HCEC 1CT (cell line): Measurements from ENCODE around the gene DNMT1.
A peak's percentile ranks its signal among the peaks of the same experiment; 100 is the strongest.
"Not testable (repeated sequence)": the region's sequence is repeated elsewhere in the genome, so short reads cannot be mapped to it uniquely, and the experiment has no call there.

Experiments
- DNase-seq: peaks from one replicate; pipeline ENCODE4 v3.0.0-alpha.2; 2017

The DNMT1 gene

DNA sequence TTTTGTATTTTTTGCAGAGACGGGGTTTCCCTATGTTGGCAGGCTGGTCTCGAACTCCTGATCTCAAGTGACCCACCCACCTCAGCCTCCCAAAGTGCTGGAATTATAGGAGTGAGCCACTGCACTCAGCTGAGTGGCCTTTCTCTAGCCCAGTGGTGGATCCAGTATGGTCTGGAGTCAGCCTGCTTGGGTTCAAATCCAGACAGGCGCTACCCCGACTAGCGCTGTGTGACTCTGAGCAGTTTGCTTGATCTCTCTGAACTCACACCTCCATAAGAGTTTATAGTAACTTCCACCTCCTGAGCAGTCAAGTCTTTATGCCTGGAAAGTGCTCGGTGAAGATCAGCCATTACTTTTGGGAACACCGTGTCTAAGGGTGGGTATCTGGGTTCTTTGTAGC lies 25.9 kb upstream of the DNMT1 start:
- DNase-seq: no peak

DNA sequence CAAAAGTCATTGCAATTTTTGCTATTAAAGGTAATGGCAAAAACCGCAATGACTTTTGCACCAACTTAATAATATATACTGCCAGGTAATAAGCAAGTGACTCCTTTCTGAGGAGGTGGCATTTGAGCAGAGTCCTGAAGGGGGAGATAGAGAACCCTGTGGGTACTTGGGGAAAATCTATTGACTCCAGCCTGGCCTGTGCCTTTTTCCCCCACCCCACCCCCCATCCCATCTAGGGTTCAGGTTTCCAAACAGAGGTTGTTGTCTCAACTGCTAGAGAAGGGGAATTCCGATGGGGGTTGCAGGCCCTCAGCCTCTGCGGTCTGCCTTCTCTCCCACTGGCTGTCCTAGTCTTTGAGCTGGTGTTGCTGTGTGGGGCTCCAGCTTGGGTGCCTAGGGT lies 24.9 kb upstream of the DNMT1 start:
- no peak for DNase-seq

DNA sequence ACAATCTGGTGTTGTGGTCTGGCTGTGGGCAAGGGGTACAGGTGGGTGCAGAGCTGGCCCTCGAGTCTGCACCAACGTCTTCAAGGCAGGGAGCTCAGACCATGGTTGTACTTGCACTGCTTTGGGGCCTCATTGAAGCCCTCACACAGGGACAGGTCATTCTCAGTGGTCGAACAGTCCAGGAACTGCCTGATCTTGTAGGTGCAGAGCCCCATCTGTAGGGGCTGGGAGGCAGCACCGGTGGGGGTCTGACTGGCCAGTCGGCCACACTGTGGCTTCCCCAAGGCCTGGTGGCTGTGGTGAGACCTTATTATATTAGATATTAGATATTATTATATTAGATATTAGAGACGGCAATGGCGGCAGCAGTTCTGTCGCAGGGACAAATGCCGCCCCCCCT lies 22.3 kb upstream of the DNMT1 start:
- DNase-seq: no peak

DNA sequence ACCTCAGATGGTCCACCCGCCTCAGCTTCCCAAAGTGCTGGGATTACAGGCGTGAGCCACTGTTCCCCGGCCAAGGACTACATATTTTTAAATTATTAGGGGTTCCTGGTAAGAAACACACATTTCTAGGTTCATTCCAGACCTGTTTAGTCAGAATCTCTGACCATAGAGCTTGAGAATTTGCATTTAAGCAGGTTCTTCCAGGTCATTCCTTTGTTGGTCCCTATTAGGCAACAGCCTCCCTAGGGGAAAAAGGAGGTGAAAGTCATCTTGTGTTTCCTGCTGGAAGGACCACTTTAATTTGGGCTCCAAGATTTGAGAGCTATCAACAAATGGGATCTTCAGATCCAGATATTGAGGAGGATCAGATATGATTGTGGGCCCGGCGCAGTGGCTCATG lies 20.0 kb upstream of the DNMT1 start:
- DNase-seq: peak; percentile 54

DNA sequence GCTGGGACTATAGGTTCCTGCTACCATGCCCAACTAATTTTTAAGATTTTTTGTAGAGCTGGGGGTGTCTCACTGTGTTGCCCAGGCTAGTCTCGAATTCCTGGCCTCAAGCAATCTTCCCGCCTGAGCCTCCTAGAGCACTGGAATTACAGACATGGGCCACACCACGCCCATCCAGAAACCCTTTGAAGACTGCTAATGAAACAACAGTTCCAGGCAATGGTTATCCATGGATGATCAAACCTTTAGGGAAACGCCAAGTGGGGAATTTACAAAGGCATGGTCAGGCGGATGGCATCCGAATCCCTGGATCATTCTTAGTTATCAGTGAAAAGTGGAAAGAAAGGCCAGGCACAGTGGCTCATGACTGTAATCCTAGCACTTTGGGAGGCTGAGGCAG lies 16.9 kb upstream of the DNMT1 start:
- no peak for DNase-seq

DNA sequence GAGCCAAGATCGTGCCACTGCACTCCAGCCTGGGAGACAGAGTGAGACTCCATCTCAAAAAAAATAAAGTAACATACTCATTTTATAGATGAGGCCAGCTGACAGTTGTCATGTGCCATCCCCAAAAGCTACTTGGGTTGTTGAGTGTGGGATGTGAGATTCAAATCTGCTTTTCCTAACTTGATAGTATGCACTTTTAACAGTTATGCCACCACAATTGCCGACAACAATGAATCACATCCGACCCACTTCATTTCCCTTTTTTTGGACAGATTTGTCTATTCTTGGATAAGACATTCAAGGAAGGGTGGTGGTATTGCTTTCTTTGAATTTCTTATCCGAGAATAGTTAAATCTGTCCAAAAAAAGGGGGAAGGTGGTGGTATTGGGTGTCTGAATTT lies 16.3 kb upstream of the DNMT1 start:
- DNase-seq: no peak

DNA sequence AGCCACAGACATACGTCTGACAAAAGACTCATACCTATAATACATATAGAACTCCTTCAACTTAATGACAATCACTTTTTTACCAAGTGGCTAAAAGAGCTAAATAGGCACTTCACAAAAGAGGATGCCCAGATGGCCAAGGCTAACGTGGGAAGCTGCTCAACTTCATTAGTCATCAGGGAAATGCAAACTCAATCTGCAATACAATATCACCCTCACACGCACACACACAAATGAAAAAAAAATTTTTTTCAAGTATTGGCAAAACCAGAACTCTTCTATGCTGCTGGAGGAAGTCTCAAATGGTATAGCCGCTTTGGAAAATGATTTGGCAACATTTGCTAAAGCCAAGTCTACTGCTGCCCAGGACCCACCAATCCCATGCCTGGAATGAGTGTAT lies 14.6 kb upstream of the DNMT1 start:
- peak; percentile 71 for DNase-seq

DNA sequence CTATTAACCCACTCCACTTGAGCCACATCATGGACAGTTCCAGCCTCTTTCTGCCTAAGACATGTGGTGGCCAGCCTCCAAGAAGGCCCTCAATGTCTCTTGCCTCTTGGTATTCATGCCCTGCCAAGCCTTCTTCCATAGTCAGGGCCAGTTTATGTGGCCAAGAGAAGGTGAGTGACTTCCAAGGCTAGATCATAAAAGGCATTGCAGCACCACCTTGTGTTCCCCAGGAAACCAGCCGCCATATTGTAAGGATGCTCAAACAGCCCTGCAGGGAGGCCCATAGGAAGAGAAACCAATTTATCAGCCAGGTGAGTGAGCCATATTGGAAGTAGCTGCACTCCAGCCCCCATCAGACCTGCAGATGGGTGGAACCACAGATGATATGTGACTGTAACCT lies 12.3 kb upstream of the DNMT1 start:
- DNase-seq: no peak

DNA sequence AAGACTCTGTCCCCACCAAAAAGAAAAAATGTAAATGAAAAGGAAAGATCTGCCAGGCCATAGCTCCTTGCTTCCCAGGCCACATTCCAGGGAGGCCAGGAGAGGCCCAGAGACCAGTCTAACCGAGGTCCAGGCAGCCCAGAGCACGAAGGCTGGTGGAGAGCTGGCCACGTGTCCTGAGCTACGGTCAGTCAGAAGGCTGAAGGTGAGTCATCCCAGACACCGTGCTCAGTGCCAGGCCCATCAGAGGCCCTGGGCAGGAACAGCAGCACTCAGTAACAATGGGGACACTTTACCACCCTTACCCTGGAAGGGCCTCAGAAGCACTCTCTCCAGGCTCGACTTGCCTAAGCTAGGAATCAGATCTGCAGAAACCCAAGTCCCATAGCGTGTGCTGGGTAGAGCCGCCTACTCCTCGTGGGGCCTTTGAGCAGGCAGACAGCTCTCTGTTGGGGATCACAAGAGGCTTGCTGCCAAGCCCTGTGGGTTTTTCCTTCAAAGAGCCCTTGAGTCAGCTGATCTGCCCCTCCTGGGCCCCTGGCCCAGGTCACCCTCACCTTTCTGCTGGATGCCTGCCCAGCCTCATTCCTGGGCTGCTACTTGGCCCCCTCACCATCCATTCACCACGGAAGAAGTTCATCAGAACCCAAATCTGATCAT lies 11.6 kb upstream of the DNMT1 start:
- peak; percentile 48 for DNase-seq

DNA sequence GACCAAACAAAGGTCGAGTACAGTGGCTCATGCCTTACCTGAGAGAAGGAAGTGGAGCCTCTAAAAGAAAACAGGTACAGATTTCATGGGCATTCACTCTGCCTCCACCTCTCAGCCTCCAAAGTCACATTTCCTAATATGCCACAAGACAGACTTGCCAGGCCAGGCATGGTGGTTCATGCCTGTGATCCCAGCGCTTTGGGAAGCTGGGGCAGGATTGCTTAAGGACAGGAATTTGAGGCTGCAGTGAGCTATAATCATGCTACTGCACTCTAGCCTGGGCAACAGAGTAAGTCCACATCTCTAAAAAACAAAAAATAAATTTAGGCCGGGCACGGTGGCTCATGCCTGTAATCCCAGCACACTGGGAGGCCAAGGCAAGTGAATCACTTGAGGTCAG lies 10.9 kb upstream of the DNMT1 start:
- DNase-seq: no peak

DNA sequence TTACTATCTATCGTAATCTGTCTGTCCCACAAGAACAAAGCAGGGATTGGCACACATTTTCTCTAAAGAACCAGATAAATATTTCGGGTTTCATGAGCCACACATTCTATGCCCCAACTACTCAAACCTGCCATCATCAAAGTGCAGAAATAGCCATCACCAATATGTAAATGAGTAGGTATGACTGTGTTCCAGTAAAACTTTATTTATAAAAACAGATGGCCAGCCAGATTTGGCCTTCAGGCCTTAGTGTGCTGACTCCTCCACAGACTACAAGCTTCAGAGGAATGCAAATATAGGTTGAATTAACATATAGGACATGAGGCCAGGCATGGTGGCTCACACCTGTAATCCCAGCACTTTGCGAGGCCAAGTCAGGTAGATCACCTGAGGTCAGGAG lies 8.9 kb upstream of the DNMT1 start:
- DNase-seq: no peak

DNA sequence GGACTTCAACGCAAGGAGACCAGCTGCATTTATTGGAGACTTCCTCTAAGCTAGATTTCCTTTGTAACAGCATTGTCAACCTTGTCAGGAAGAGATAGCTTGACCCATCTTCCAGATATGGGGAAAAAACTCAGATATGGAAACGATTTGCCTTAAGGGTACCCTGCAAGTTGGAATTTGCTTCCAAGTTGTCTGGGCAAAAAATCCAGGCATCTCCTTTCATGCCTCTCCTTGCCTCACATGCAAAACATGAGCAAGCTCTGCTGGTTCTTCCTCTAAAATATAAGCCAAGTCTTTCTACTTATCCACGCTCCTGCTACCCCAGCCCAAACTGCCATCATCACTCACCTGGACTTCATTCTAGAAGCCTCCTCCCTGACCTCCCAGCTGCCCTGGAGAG lies 6.4 kb upstream of the DNMT1 start:
- DNase-seq: no peak

DNA sequence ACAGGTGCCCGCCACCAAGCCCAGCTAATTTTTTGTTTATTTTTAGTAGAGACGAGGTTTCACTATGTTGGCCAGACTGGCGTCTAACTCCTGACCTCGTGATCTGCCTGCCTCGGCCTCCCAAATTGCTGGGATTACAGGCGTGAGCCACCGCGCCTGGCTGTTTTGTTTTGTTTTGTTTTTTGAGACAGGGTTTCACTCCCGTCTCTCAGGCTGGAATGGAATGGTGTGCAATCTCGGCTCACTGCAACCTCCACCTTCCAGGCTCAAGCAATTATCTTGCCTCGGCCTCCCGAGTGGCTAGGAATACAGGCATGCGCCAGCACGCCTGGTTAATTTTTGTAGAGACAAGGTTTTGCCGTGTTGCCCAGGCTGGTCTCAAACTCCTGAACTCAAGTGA lies 5.3 kb upstream of the DNMT1 start:
- DNase-seq: not testable (repeated sequence)

DNA sequence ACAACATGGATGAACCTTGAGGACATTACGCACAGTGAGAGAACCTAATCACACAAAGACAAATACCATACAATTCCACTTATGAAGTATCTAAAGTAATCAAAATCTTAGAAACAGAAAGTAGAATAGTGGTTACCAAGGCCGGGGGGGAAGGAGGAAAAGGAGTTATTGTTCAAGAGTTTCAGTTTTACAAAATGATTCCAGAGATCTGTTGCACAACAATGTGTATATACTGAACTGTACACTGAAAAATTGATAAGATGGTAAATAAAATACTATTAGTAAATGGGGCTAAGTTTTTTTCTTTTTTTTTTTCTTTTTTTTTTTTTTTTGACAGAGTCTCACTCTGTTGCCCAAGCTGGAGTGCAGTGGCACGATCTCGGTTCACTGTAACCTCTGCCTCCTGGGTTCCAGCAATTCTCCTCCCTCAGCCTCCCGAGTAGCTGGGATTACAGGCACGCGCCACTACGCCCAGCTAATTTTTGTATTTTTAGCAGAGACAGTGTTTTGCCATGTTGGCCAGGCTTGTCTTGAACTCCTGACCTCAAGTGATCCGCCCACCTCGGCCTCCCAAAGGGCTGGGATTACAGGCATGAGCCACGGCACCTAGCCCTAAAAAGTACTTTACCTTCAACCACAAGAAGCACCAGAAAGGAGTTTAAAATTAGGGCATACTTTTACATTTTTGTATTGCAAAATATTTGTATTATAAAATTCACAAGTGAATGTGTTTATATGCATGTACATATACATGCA lies 4.3 kb upstream of the DNMT1 start:
- DNase-seq: not testable (repeated sequence)

DNA sequence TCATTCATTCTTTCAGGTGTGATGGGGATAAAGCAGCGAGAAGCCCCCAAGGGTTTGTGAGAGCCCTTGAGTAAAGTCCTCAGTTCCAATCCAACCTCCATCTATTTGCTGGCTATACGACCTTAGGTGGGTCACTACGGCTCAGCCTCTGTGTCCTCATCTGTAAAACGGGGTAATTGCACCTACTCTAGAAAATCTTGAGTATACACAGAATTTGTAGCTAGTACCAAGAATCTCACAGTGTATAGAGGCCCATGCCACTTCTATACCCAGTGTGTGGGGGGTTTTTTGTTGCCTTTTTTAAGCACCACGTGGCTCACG lies 406 bp upstream of the DNMT1 start:
- no peak for DNase-seq

DNA sequence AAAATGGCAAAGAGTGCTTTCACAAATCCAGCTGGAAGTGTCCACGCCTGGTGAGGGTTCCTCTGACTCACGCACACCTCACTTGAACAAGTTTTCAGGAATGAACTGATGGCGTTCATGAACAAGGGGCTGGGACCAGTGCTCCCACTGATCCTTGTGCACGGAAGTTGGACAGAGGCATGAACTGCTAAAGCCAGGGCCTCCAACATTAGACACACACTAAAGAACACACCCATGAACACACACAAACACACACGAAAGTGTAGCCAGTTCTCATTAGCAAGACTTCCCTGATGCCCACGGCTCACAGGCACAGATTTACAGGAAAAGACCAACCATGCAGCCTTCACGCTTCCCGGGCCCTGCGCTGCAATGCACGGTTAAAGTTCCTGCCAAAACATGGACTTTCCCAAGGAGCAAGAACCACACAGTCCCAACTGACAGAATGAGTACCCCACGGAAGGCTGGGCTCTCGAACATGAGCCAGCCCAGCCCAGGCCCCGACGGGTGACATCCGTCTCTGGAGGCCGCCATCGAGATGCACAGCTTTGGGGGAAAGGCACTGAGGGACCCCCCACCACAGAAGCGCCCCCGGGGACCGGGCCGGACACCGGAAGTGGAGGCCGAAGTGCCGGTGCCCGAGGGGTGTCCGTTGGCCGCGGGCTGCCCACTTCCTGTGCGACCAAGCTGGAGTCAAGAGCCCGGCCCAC lies 808 bp downstream of the DNMT1 start:
- peak; percentile 68 for DNase-seq

DNA sequence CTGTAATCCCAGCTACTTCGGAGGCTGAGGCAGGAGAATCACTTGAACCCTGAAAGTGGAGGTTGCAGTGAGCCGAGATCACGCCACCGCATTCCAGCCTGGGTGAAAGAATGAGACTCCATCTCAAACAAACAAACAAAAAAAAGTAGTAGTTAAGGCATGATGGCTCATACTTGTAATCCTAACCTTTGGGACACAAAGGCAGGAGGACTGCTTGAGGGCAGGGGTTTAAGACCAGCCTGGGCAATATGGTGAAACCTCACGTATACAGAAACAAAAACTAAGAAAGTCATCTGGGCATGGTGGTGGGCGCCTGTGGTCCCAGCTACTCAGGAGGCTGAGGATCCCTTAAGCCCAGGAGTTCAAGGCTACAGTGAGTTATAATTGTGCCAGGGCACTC lies 1.8 kb downstream of the DNMT1 start:
- DNase-seq: no peak

DNA sequence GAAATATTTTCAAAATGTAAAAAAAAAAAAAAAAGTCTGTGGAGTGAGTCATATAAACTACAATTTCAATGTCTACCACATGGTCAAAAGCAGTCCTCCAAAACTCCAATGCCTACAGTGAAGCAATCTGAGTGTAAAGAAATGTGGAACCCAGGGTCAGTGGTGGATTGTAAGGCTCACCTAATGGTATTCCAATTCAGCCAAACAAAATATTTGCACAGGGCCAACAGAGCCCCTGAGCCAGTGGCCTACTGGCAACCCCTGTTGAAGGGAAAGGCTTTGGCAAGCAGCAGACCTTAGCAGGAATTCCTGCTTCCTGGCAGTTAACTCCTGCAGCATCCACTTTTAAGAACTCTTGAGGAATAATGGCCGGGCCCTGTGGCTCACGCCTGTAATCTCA lies 3.4 kb downstream of the DNMT1 start:
- DNase-seq: peak; percentile 54

DNA sequence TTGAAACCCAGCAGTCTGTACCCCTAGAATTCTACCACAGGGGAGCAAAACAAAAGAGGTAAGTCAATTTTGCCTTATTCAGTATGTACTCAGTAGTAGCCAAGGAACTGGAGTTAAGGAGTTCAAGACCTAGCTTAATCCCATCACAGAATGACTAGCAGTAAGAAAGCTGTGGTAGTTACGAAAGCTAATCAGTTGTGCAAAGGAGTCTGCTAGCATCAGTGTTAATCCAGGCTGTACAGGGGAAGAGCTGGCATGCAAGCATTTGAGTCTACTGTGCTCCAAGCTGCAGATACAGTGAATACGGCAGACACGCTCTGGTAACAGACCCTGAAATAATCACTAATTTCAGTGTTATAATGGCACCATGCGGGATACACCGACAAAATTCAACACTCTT lies 4.7 kb downstream of the DNMT1 start:
- peak; percentile 2 for DNase-seq

DNA sequence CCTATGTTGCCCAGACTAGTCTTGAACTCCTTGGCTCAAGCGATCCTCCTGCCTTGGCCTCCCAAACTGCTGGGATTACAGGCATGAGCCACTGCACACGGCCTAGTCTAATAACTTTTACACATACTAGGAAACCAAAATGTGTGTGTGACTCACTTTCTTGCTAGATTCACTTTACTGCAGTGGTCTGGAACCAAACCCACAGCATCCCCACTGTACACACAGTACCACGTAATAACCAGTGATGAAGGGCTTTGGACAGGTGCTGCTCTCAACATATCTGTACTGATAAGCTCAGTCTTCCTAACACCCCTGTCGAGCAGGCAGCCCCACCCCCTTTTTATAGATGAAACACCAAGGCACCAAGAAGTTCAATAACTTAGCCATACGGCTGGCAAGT lies 5.1 kb downstream of the DNMT1 start:
- DNase-seq: no peak

DNA sequence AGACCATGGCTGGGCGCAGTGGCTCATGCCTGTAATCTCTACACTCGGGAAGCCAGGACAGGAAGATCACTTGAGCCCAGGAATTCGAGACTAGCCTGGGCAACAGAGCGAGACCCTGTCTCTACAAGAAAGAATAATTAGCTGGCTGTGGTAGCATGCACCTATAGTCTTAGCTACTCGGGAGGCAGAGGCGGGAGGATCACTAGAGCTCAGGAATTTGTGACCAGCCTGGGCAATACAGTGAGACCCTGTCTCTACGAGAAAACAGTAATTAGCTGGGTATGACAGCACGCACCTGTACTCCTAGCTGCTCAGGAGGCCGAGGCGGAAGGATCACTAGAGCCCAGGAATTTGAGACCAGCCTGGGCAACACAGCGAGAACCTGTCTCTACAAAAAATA lies 7.4 kb downstream of the DNMT1 start:
- no peak for DNase-seq

DNA sequence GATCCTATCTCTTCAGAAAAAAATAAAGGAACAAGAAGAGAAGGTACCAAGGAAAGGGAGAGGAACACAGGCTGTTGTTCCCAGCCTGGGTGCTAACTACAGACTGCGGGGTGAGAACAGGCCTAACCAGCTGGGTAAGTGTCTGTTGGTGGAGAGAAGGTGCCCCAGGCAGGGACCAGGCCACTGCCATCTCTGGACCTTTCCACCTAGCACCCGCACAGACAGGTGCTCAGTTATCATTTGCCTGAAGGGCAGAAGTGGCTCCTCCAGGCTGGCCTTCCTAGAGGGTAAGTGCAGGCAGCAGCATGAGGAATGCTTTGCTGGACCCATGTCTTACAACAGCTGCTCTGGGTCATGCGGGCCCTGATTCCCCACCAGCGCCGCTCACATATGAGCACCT lies 10.1 kb downstream of the DNMT1 start:
- DNase-seq: no peak

DNA sequence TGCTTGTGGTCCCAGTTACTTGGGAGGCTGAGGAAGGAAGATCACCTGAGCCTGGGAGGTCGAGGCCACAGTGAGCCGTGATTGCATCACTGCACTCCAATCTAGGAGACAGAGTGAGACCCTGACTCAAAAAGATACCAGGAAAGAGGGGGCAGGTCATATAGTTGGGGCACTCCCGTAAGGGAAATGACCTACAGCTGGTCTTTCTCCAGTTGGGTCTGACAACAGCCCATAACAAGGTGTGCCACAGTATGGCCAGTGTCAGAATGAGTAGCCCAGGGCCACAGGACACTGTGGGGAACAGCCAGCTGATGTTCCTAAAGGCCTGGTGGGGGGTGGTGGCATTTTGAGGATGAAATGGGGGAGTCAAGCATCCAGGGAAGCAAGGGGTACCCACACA lies 10.8 kb downstream of the DNMT1 start:
- no peak for DNase-seq

DNA sequence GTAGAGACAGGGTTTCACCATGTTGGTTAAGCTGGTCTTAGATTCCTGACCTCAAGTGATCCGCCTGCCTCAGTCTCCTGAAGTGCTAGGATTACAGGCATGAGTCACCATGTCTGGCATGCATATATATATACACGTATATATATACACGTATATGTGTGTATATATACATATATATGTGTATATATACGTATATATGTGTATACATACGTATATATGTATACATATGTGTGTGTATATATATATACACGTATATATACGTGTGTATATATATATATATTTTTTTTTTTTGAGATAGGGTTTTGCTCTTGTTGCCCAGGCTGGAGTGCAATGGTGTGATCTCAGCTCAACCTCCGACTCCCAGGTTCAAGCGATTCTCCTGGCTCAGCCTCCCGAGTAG lies 11.9 kb downstream of the DNMT1 start:
- DNase-seq: no peak

DNA sequence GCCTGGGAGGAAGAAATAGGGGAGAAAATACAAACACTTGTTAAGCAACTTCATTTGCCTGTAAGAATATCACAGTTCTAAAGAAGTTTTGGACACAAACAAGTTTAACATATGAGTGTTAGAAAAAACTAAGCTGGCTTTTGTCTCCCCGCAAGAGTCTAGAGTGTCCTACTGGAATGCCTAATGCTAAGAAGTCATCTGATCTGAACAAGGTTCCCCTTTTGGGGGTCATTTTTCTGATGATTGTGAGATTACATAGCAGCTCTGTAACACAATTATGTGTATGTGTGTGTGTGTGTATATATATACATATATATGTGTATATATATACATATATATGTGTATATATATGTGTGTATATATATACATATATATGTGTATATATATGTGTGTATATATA lies 12.7 kb downstream of the DNMT1 start:
- no peak for DNase-seq
